ENCODE measurements around the gene REXO5.
"Not testable (repeated sequence)": the region's sequence is repeated elsewhere in the genome, so short reads cannot be mapped to it uniquely, and the experiment has no call there.

The REXO5 gene

GRCh38 chr16:20850981-20851380 is 44.7 kb downstream of the REXO5 start:
- DNase-seq = no peak

GRCh38 chr16:20851601-20852000 is 45.3 kb downstream of the REXO5 start:
- DNase-seq = no peak

- no peak for DNase-seq
Observed at GRCh38 chr16:20853143-20853542, 46.8 kb downstream of the REXO5 start.

GRCh38 chr16:20853981-20854620 is 47.8 kb downstream of the REXO5 start:
- DNase-seq = no peak

GRCh38 chr16:20854963-20855362 is 48.6 kb downstream of the REXO5 start:
- DNase-seq = no peak

- no peak for DNase-seq
Observed at GRCh38 chr16:20857281-20857680, 51.0 kb downstream of the REXO5 start.

GRCh38 chr16:20859229-20859628 is 52.9 kb downstream of the REXO5 start:
- no peak for DNase-seq

- no peak for DNase-seq
Observed at GRCh38 chr16:20859699-20860098, 53.4 kb downstream of the REXO5 start.

GRCh38 chr16:20860361-20860760 is 54.0 kb downstream of the REXO5 start:
- DNase-seq = no peak

GRCh38 chr16:20860995-20861394 is 54.7 kb downstream of the REXO5 start:
- not testable (repeated sequence) for DNase-seq

GRCh38 chr16:20862162-20862960 is 56.0 kb downstream of the REXO5 start:
- no peak for DNase-seq

GRCh38 chr16:20864376-20864775 is 58.0 kb downstream of the REXO5 start:
- not testable (repeated sequence) for DNase-seq

GRCh38 chr16:20865420-20866131 is 59.2 kb downstream of the REXO5 start:
- DNase-seq = no peak

GRCh38 chr16:20866145-20866772 is 59.9 kb downstream of the REXO5 start:
- DNase-seq = no peak

GRCh38 chr16:20866801-20867200 is 60.5 kb downstream of the REXO5 start:
- DNase-seq = no peak

- no peak for DNase-seq
Observed at GRCh38 chr16:20867585-20867984, 61.3 kb downstream of the REXO5 start.

- DNase-seq = no peak
Observed at GRCh38 chr16:20868890-20869289, 62.6 kb downstream of the REXO5 start.

- no peak for DNase-seq
Observed at GRCh38 chr16:20870122-20870820, 63.9 kb downstream of the REXO5 start.

- no peak for DNase-seq
Observed at GRCh38 chr16:20871258-20871657, 64.9 kb downstream of the REXO5 start.

- no peak for DNase-seq
Observed at GRCh38 chr16:20871941-20872815, 65.9 kb downstream of the REXO5 start.

- no peak for DNase-seq
Observed at GRCh38 chr16:20873331-20873730, 67.0 kb downstream of the REXO5 start.

Measured in NCI-H1930 (cell line).